HCT116 (cell line): Measurements from ENCODE around the gene EYA4. TPM values are rescaled to one million over a fixed set of nuclear protein-coding genes. Genes with fewer than 3 reads are reported as not detected.

ENCODE experiments used
- ATAC-seq: fragments of 200-7000 bp; cut with Tn5 transposase; 2 replicates; pipeline ENCODE4 v1.9.1; 2020; ENCODE audit warnings: mild to moderate bottlenecking, moderate library complexity
- BruUV-seq: library from RNA; stranded (reverse); fragments of 400-500 nt; replicated peaks from 2 replicates; lab custom pipeline; 2021; lab: Mats Ljungman, UMichigan
- CTCF ChIA-PET: fragments of 300-600 bp; sonication (Branson Sonifier 250); formaldehyde crosslinking; loops from one replicate; lab custom pipeline; 2021; ENCODE audit warnings: antibody characterized with exemption; lab: Charles Lee
- POLR2A ChIA-PET: fragments of 300-600, 350-600 bp; sonication (Branson Sonifier 250); formaldehyde crosslinking; loops from one replicate; lab custom pipeline; 2021; ENCODE audit warnings: antibody characterized with exemption; lab: Charles Lee
- RAD21 ChIA-PET, 2 experiments: fragments of 300-600 bp; sonication (Branson Sonifier 250); formaldehyde crosslinking; loops; one replicate each; lab custom pipeline; 2023; ENCODE audit warnings: low total read pairs in 2 of 2; ENCODE audit not compliant: uncharacterized antibody in 2 of 2, unreplicated experiment in 2 of 2, low non-redundant PET in 1 of 2; lab: Charles Lee
- DNase-seq: peaks from one replicate; pipeline ENCODE4 v3.0.0-alpha.2; 2010; ENCODE audit warnings: low read depth, low spot score
- H2AFZ ChIP-seq: fragments of 200-600 bp; shearing (Covaris generic), sonication (generic); 2 replicates; pipeline ENCODE4 v1.6.1; 2017; ENCODE audit warnings: low read depth, mixed run types, mixed read lengths, antibody characterized with exemption, low read length; ENCODE audit not compliant: poor library complexity, severe bottlenecking
- H3K27ac ChIP-seq: 2 replicates; pipeline ENCODE4 v1.5.1; 2012; ENCODE audit warnings: low read depth, low read length
- H3K27me3 ChIP-seq: fragments of 200-600 bp; sonication (generic); 2 replicates; pipeline ENCODE4 v1.6.1; 2016; ENCODE audit warnings: mixed run types, low read length, mixed read lengths; ENCODE audit not compliant: insufficient read depth
- H3K36me3 ChIP-seq, 2 experiments: fragments of 200-500 bp in 1 of 2; fragments of 200-600 bp in 1 of 2; sonication (Bioruptor generic) in 1 of 2; sonication (generic) in 1 of 2; 2 replicates each; pipeline versions ENCODE4 v1.5.1 to v1.6.1; 2014 to 2016; ENCODE audit warnings: low read length in 2 of 2, inconsistent platforms in 1 of 2, mixed read lengths in 1 of 2, mixed run types in 1 of 2; ENCODE audit not compliant: insufficient read depth in 2 of 2, control insufficient read depth in 1 of 2
- H3K4me1 ChIP-seq, 2 experiments: fragments of 200-600 bp in 1 of 2; sonication (generic) in 1 of 2; 2 replicates each; pipeline versions ENCODE4 v1.5.1 to v1.6.1; 2012 to 2017; ENCODE audit warnings: low read length in 2 of 2, inconsistent platforms in 1 of 2, mild to moderate bottlenecking in 1 of 2, mixed read lengths in 1 of 2, mixed run types in 1 of 2, moderate library complexity in 1 of 2; ENCODE audit not compliant: insufficient read depth in 2 of 2, control insufficient read depth in 1 of 2
- H3K4me2 ChIP-seq: fragments of 200-600 bp; sonication (generic); 2 replicates; pipeline ENCODE4 v1.6.1; 2017; ENCODE audit warnings: mixed run types, low read length, mixed read lengths
- H3K4me3 ChIP-seq, 2 experiments: fragments of 200-600 bp in 1 of 2; sonication (generic) in 1 of 2; replicated peaks in 1 of 2; 2 replicates each; pipeline ENCODE4 v1.5.1; 2011 to 2016; ENCODE audit warnings: low read length in 2 of 2, control low read depth in 1 of 2, low read depth in 1 of 2, mild to moderate bottlenecking in 1 of 2, mixed read lengths in 1 of 2, mixed run types in 1 of 2
- H3K79me2 ChIP-seq: fragments of 200-600 bp; sonication (generic); 2 replicates; pipeline ENCODE4 v1.6.1; 2017; ENCODE audit warnings: mild to moderate bottlenecking, mixed run types, low read length, moderate library complexity, mixed read lengths; ENCODE audit not compliant: insufficient read depth
- H3K9ac ChIP-seq: fragments of 200-600 bp; sonication (generic); 2 replicates; pipeline ENCODE4 v1.6.1; 2016; ENCODE audit warnings: low read length, mixed read lengths
- H3K9me2 ChIP-seq: fragments of 200-600 bp; sonication (generic), shearing (Covaris generic); 2 replicates; pipeline ENCODE4 v1.6.1; 2017; ENCODE audit warnings: mixed run types, mild to moderate bottlenecking, moderate library complexity; ENCODE audit not compliant: insufficient read depth
- H3K9me3 ChIP-seq, 2 experiments: fragments of 200-500 bp in 1 of 2; fragments of 200-600 bp in 1 of 2; sonication (Bioruptor generic) in 1 of 2; sonication (generic) in 1 of 2; 2 replicates each; pipeline ENCODE4 v1.6.1; 2014 to 2017; ENCODE audit warnings: low read length in 2 of 2, mixed read lengths in 2 of 2, inconsistent platforms in 1 of 2, low read depth in 1 of 2, mild to moderate bottlenecking in 1 of 2, mixed run types in 1 of 2, moderate library complexity in 1 of 2; ENCODE audit not compliant: control insufficient read depth in 1 of 2, insufficient read depth in 1 of 2
- H4K20me1 ChIP-seq: fragments of 200-600 bp; sonication (generic), shearing (Covaris generic); 2 replicates; pipeline ENCODE4 v1.6.1; 2017; ENCODE audit warnings: mixed run types, mild to moderate bottlenecking, moderate library complexity; ENCODE audit not compliant: insufficient read depth
- CBX3 ChIP-seq: IDR thresholded peaks from 2 replicates; pipeline ENCODE4 v1.6.1; 2012; ENCODE audit warnings: low read depth
- EGR1 ChIP-seq: IDR thresholded peaks from 2 replicates; pipeline ENCODE4 v1.6.1; 2012; ENCODE audit warnings: low read depth
- ELF1 ChIP-seq: IDR thresholded peaks from 2 replicates; pipeline ENCODE4 v1.6.1; 2012; ENCODE audit warnings: low read depth, borderline replicate concordance
- EZH2 ChIP-seq: fragments of 200-600 bp; sonication (generic); IDR thresholded peaks from 2 replicates; pipeline ENCODE4 v1.6.1; 2017; ENCODE audit warnings: antibody characterized with exemption, mixed run types
- FOSL1 ChIP-seq: IDR thresholded peaks from 2 replicates; pipeline ENCODE4 v1.6.1; 2012; ENCODE audit warnings: low read depth
- RAD21 ChIP-seq: IDR thresholded peaks from 2 replicates; pipeline ENCODE4 v1.6.1; 2012; ENCODE audit warnings: low read depth, mild to moderate bottlenecking
- SRF ChIP-seq: IDR thresholded peaks from 2 replicates; pipeline ENCODE4 v1.6.1; 2012; ENCODE audit warnings: low read depth
- TCF7L2 ChIP-seq: IDR thresholded peaks from 2 replicates; pipeline ENCODE4 v1.7.0; 2011; ENCODE audit warnings: borderline replicate concordance, inconsistent platforms; ENCODE audit not compliant: insufficient read depth, insufficient read length; ENCODE audit errors: extremely low read depth
- YY1 ChIP-seq: IDR thresholded peaks from 2 replicates; pipeline ENCODE4 v1.6.1; 2011; ENCODE audit warnings: low read length, low read depth, moderate library complexity, mild to moderate bottlenecking; ENCODE audit not compliant: insufficient replicate concordance; ENCODE audit errors: extremely low read depth
- ZNF274 ChIP-seq: fragments of 200-500 bp; sonication (Bioruptor generic); IDR thresholded peaks from 2 replicates; pipeline ENCODE4 v1.6.1; 2014; ENCODE audit warnings: mild to moderate bottlenecking, low read depth, low read length, inconsistent platforms
- intact Hi-C: fragments of 100-400 bp; cut with micrococcal nuclease; formaldehyde crosslinking; loops from 2 replicates; pipeline ENCODE4 v1.10.0; 2022
- total RNA-seq: library from RNA; stranded (reverse); gene quantifications from one replicate; pipeline ENCODE4 v1.2.1, GENCODE V29; 2021; ENCODE audit not compliant: unreplicated experiment
- TF ChIP-seq, protein P1 (sequence below): IDR thresholded peaks from 2 replicates; pipeline ENCODE4 v1.6.1; 2011; ENCODE audit warnings: mild to moderate bottlenecking, low read length, moderate library complexity; ENCODE audit not compliant: insufficient replicate concordance; ENCODE audit errors: extremely low read depth
- TF ChIP-seq, protein P2 (sequence below): IDR thresholded peaks from 2 replicates; pipeline ENCODE4 v1.6.1; 2012; ENCODE audit warnings: low read depth
- TF ChIP-seq, protein P3 (sequence below): IDR thresholded peaks from 2 replicates; pipeline ENCODE4 v1.6.1; 2012

EYA4 gene
- total RNA-seq, 1 experiment from 2014 or later = not detected

DNA sequence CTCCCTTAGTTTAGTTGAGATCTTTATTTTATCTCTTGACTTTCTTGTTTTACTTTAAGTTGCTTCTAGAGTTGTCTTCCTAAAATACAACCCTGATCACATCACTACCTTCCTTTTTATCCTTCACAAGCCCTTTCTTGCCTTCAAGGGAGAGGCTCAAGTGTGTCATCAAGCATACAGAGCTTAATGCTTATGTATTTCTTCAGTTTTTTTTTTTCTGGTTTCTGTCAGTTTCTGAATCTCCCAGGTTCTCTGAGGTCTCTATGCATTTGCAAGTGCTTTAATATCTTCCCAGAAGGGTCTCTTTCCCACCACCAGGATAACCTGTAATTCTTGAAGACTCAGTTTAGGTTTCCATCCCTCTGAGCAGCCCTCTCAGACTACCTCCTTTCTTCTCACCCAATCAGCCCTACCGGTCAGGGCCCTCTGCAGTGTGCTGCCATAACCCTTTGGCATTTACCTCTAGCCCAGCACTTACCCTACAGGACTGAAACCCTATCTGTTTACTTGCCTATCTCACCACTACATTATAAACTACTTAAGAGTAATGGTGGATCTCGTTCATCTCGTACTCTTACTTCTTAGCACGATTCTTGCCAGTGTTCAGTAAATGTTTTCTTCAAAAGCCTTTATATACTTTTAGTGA, 36.9 kb downstream of the EYA4 start:
- ATAC-seq = no peak
- no peak for DNase-seq
- TF ChIP-seq SRF (no peak), FOSL1 (no peak), TCF7L2 (no peak), YY1 (no peak), RAD21 (no peak), CBX3 (no peak), EGR1 (no peak), ELF1 (no peak), ZNF274 (no peak), EZH2 (no peak)
- TF ChIP-seq, protein P1, sequence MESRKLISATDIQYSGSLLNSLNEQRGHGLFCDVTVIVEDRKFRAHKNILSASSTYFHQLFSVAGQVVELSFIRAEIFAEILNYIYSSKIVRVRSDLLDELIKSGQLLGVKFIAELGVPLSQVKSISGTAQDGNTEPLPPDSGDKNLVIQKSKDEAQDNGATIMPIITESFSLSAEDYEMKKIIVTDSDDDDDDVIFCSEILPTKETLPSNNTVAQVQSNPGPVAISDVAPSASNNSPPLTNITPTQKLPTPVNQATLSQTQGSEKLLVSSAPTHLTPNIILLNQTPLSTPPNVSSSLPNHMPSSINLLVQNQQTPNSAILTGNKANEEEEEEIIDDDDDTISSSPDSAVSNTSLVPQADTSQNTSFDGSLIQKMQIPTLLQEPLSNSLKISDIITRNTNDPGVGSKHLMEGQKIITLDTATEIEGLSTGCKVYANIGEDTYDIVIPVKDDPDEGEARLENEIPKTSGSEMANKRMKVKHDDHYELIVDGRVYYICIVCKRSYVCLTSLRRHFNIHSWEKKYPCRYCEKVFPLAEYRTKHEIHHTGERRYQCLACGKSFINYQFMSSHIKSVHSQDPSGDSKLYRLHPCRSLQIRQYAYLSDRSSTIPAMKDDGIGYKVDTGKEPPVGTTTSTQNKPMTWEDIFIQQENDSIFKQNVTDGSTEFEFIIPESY = no peak
- TF ChIP-seq, protein P2, sequence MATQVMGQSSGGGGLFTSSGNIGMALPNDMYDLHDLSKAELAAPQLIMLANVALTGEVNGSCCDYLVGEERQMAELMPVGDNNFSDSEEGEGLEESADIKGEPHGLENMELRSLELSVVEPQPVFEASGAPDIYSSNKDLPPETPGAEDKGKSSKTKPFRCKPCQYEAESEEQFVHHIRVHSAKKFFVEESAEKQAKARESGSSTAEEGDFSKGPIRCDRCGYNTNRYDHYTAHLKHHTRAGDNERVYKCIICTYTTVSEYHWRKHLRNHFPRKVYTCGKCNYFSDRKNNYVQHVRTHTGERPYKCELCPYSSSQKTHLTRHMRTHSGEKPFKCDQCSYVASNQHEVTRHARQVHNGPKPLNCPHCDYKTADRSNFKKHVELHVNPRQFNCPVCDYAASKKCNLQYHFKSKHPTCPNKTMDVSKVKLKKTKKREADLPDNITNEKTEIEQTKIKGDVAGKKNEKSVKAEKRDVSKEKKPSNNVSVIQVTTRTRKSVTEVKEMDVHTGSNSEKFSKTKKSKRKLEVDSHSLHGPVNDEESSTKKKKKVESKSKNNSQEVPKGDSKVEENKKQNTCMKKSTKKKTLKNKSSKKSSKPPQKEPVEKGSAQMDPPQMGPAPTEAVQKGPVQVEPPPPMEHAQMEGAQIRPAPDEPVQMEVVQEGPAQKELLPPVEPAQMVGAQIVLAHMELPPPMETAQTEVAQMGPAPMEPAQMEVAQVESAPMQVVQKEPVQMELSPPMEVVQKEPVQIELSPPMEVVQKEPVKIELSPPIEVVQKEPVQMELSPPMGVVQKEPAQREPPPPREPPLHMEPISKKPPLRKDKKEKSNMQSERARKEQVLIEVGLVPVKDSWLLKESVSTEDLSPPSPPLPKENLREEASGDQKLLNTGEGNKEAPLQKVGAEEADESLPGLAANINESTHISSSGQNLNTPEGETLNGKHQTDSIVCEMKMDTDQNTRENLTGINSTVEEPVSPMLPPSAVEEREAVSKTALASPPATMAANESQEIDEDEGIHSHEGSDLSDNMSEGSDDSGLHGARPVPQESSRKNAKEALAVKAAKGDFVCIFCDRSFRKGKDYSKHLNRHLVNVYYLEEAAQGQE = no peak
- TF ChIP-seq, protein P3, sequence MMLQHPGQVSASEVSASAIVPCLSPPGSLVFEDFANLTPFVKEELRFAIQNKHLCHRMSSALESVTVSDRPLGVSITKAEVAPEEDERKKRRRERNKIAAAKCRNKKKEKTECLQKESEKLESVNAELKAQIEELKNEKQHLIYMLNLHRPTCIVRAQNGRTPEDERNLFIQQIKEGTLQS = no peak
- H3K27me3 ChIP-seq = no peaks in the 10 kb centered on the region; the same call in 1 of the 2 replicates
- H3K9ac ChIP-seq = no peak overlapping the region
- no peaks in the 10 kb centered on the region for H3K9me2 ChIP-seq
- no peak overlapping the region for H3K27ac ChIP-seq
- no TSS peak for BruUV-seq
- H3K4me2 ChIP-seq = no peak overlapping the region
- ChIA-PET POLR2A (no interaction called here), CTCF (no interaction called here), RAD21 (no interaction called here)
- H3K79me2 ChIP-seq = no peaks in the 10 kb centered on the region
- intact Hi-C loops = no loop called here
- no peaks in the 10 kb centered on the region for H3K36me3 ChIP-seq
- H4K20me1 ChIP-seq = no peaks in the 10 kb centered on the region
- no peaks in the 10 kb centered on the region for H3K9me3 ChIP-seq
- no peak overlapping the region for H2AFZ ChIP-seq
- no peak overlapping the region for H3K4me3 ChIP-seq
- H3K4me1 ChIP-seq = no peaks in the 10 kb centered on the region
